Measurements from ENCODE around the gene TMEM204. TPM values are rescaled to one million over a fixed set of nuclear protein-coding genes. Genes with fewer than 3 reads are reported as not detected.

The TMEM204 gene
- total and polyA plus RNA-seq, 2 donors (not counting 1 experiment from before 2014, with no cell fraction given) = 10.9 to 12.4 TPM

DNA sequence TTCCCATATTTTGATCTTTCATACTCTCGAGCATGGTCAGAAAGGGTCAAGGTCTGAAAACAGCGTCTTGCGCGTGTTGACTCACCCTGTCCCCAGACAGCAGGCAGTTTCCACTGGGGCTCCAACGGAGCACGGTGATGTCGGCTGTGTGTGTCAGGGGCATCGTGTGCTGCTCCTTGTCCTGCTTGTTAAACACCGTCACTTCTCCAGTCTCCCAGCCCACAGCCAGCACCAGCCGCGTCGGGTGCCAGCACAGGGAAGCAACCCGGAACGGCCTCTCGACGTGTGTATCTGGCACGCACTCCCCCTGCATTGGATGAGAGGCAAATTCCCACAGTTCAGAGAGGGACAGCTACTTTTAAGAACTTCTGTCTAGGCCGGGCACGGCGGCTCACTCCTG, 68.8 kb downstream of the TMEM204 start:
- DNase-seq (ENCODE audit: low read depth in 2 of 2) = no peak

More for the DNA sequence above, 68.8 kb downstream of the TMEM204 start:
- H3K27ac ChIP-seq (ENCODE audit: insufficient read depth, low read length) = no peak overlapping the region
- no peaks in the 10 kb centered on the region for H4K20me1 ChIP-seq (ENCODE audit: control insufficient read depth, extremely low read depth, insufficient read depth, low read length)
- H3K27me3 ChIP-seq (ENCODE audit: control insufficient read depth, insufficient read depth, low read length) = no peaks in the 10 kb centered on the region
- no peaks in the 10 kb centered on the region for H3K36me3 ChIP-seq (ENCODE audit: control insufficient read depth, insufficient read depth, low read length)
- no peaks in the 10 kb centered on the region for H3K4me1 ChIP-seq (ENCODE audit: control insufficient read depth, extremely low read depth, insufficient read depth, low read length)
- H3K4me2 ChIP-seq (ENCODE audit: extremely low read depth, insufficient read depth, low read length) = no peak overlapping the region
- H3K9me3 ChIP-seq (ENCODE audit: control insufficient read depth, insufficient read depth, low read depth, low read length) = no peaks in the 10 kb centered on the region
- H3K4me3 ChIP-seq (replicated peaks in 1 of 4; ENCODE audit: control extremely low read depth in 1 of 4, insufficient read depth in 1 of 4, low read depth in 3 of 4, low read length in 4 of 4) = no peak overlapping the region
- H3K79me2 ChIP-seq (ENCODE audit: control insufficient read depth, insufficient read depth, low read length) = no peaks in the 10 kb centered on the region
- H2AFZ ChIP-seq (ENCODE audit: low read length) = no peak overlapping the region
- no peak overlapping the region for H3K9ac ChIP-seq (ENCODE audit: insufficient read depth, low read length)
- TF ChIP-seq, protein P1, sequence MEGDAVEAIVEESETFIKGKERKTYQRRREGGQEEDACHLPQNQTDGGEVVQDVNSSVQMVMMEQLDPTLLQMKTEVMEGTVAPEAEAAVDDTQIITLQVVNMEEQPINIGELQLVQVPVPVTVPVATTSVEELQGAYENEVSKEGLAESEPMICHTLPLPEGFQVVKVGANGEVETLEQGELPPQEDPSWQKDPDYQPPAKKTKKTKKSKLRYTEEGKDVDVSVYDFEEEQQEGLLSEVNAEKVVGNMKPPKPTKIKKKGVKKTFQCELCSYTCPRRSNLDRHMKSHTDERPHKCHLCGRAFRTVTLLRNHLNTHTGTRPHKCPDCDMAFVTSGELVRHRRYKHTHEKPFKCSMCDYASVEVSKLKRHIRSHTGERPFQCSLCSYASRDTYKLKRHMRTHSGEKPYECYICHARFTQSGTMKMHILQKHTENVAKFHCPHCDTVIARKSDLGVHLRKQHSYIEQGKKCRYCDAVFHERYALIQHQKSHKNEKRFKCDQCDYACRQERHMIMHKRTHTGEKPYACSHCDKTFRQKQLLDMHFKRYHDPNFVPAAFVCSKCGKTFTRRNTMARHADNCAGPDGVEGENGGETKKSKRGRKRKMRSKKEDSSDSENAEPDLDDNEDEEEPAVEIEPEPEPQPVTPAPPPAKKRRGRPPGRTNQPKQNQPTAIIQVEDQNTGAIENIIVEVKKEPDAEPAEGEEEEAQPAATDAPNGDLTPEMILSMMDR (conservative IDR thresholded peaks at IDR 0.05 in 1 of 2, IDR thresholded peaks at IDR 0.05 in 1 of 2; ENCODE audit: low read depth in 1 of 2, low read length in 2 of 2) = no peak
- TF ChIP-seq EZH2 (IDR thresholded peaks at IDR 0.05; ENCODE audit: low read length, missing control alignments) = no peak

Other genes with a start within 250 kb of the TMEM204 start
- gene UBE2I, start 224.0 kb upstream of the TMEM204 start, total RNA-seq = 42.1 and 44.4 TPM in 2 replicates
- 142 and 202 TPM in 2 replicates for gene UBE2I, start 224.0 kb upstream of the TMEM204 start, polyA plus RNA-seq
- gene BAIAP3, start 200.0 kb upstream of the TMEM204 start, total RNA-seq = 0.26 and 0.83 TPM in 2 replicates
- gene BAIAP3, start 200.0 kb upstream of the TMEM204 start, polyA plus RNA-seq = 0.19 and 0.22 TPM in 2 replicates
- gene TSR3, start 181.8 kb upstream of the TMEM204 start, total RNA-seq = 74.7 and 77.6 TPM in 2 replicates
- 36.2 and 41.9 TPM in 2 replicates for gene TSR3, start 181.8 kb upstream of the TMEM204 start, polyA plus RNA-seq
- gene GNPTG, start 181.7 kb upstream of the TMEM204 start, total RNA-seq = 38.8 and 40.8 TPM in 2 replicates
- 43.2 and 44.6 TPM in 2 replicates for gene GNPTG, start 181.7 kb upstream of the TMEM204 start, polyA plus RNA-seq
- 6.3 and 6.9 TPM in 2 replicates for gene UNKL, start 119.0 kb upstream of the TMEM204 start, total RNA-seq
- gene UNKL, start 119.0 kb upstream of the TMEM204 start, polyA plus RNA-seq = 3.6 and 4.3 TPM in 2 replicates
- 11.9 and 15.2 TPM in 2 replicates for gene UQCC4, start 112.9 kb upstream of the TMEM204 start, total RNA-seq
- 13.3 and 15.7 TPM in 2 replicates for gene UQCC4, start 112.9 kb upstream of the TMEM204 start, polyA plus RNA-seq
- not detected in 2 replicates for gene PERCC1, start 102.6 kb upstream of the TMEM204 start, total RNA-seq
- not detected in 2 replicates for gene PERCC1, start 102.6 kb upstream of the TMEM204 start, polyA plus RNA-seq
- gene CCDC154, start 89.1 kb upstream of the TMEM204 start, total RNA-seq = 0.50 and 0.51 TPM in 2 replicates
- 0.02 and 0.08 TPM in 2 replicates for gene CCDC154, start 89.1 kb upstream of the TMEM204 start, polyA plus RNA-seq
- gene CLCN7, start 58.6 kb upstream of the TMEM204 start, total RNA-seq = 80.4 and 83.4 TPM in 2 replicates
- 25.0 and 25.8 TPM in 2 replicates for gene CLCN7, start 58.6 kb upstream of the TMEM204 start, polyA plus RNA-seq
- gene PTX4, start 44.7 kb upstream of the TMEM204 start, total RNA-seq = not detected in 2 replicates
- gene PTX4, start 44.7 kb upstream of the TMEM204 start, polyA plus RNA-seq = 0.05 TPM in 1 of 2 replicates, not detected in the other
- gene TELO2, start 40.3 kb upstream of the TMEM204 start, total RNA-seq = 8.2 and 10.9 TPM in 2 replicates
- 6.3 and 9.4 TPM in 2 replicates for gene TELO2, start 40.3 kb upstream of the TMEM204 start, polyA plus RNA-seq
- 33.4 and 34.3 TPM in 2 replicates for gene IFT140, start 78.4 kb downstream of the TMEM204 start, total RNA-seq
- gene IFT140, start 78.4 kb downstream of the TMEM204 start, polyA plus RNA-seq = 5.3 and 6.2 TPM in 2 replicates
- 4.6 and 7.8 TPM in 2 replicates for gene CRAMP1, start 78.7 kb downstream of the TMEM204 start, total RNA-seq
- 6.2 and 7.4 TPM in 2 replicates for gene CRAMP1, start 78.7 kb downstream of the TMEM204 start, polyA plus RNA-seq
- 15.5 and 22.9 TPM in 2 replicates for gene JPT2, start 144.6 kb downstream of the TMEM204 start, total RNA-seq
- 41.2 and 55.2 TPM in 2 replicates for gene JPT2, start 144.6 kb downstream of the TMEM204 start, polyA plus RNA-seq
- gene MAPK8IP3, start 172.5 kb downstream of the TMEM204 start, total RNA-seq = 24.1 and 36.3 TPM in 2 replicates
- 7.9 and 9.4 TPM in 2 replicates for gene MAPK8IP3, start 172.5 kb downstream of the TMEM204 start, polyA plus RNA-seq
- 61.9 and 69.7 TPM in 2 replicates for gene NME3, start 237.9 kb downstream of the TMEM204 start, total RNA-seq
- gene NME3, start 237.9 kb downstream of the TMEM204 start, polyA plus RNA-seq = 8.7 and 9.9 TPM in 2 replicates
- gene EME2, start 239.1 kb downstream of the TMEM204 start, total RNA-seq = 5.4 and 8.3 TPM in 2 replicates
- 2.2 and 2.7 TPM in 2 replicates for gene EME2, start 239.1 kb downstream of the TMEM204 start, polyA plus RNA-seq
- 58.6 and 74.3 TPM in 2 replicates for gene MRPS34, start 239.5 kb downstream of the TMEM204 start, total RNA-seq
- 40.1 and 61.5 TPM in 2 replicates for gene MRPS34, start 239.5 kb downstream of the TMEM204 start, polyA plus RNA-seq
- 30.6 and 32.7 TPM in 2 replicates for gene SPSB3, start 248.9 kb downstream of the TMEM204 start, total RNA-seq
- 7.7 and 9.6 TPM in 2 replicates for gene SPSB3, start 248.9 kb downstream of the TMEM204 start, polyA plus RNA-seq
- gene NUBP2, start 249.3 kb downstream of the TMEM204 start, total RNA-seq = 43.6 and 49.3 TPM in 2 replicates
- gene NUBP2, start 249.3 kb downstream of the TMEM204 start, polyA plus RNA-seq = 13.5 and 18.1 TPM in 2 replicates

All from fibroblast of lung (primary cell).